ENCODE measurements around the gene OTUD3.

OTUD3 gene

GRCh38 chr1:19885821-19886220, 3.6 kb downstream of the OTUD3 start:
- Histone ChIP-seq H3K36me3 (ENCODE audit: control insufficient read depth, insufficient read depth, low read length) (peaks cover 22% of the 10 kb centered on the region), H3K27ac (ENCODE audit: low read depth, low read length) (no peak overlapping the region), H3K9me3 (ENCODE audit: control insufficient read depth, insufficient read depth, low read depth, low read length) (no peaks in the 10 kb centered on the region), H3K4me1 (ENCODE audit: control insufficient read depth, insufficient read depth, low read length) (peaks cover 4% of the 10 kb centered on the region), H3K4me3 (ENCODE audit: low read depth, low read length) (no peak overlapping the region), H3K9ac (ENCODE audit: low read length) (no peak overlapping the region), H3K27me3 (ENCODE audit: control insufficient read depth, insufficient read depth, low read length) (no peaks in the 10 kb centered on the region)

GRCh38 chr1:19888112-19888511, 5.9 kb downstream of the OTUD3 start:
- H3K27ac ChIP-seq (ENCODE audit: low read depth, low read length), result no peak overlapping the region
- no peak overlapping the region for H3K4me3 ChIP-seq (ENCODE audit: low read depth, low read length)
- no peaks in the 10 kb centered on the region for H3K9me3 ChIP-seq (ENCODE audit: control insufficient read depth, insufficient read depth, low read depth, low read length)
- H3K36me3 ChIP-seq (ENCODE audit: control insufficient read depth, insufficient read depth, low read length), result peaks cover 44% of the 10 kb centered on the region
- H3K27me3 ChIP-seq (ENCODE audit: control insufficient read depth, insufficient read depth, low read length), result no peaks in the 10 kb centered on the region
- H3K9ac ChIP-seq (ENCODE audit: low read length), result no peak overlapping the region
- H3K4me1 ChIP-seq (ENCODE audit: control insufficient read depth, insufficient read depth, low read length), result no peaks in the 10 kb centered on the region; the same call in 1 of the 2 replicates

- Histone ChIP-seq H3K9me3 (ENCODE audit: control insufficient read depth, insufficient read depth, low read depth, low read length) (no peaks in the 10 kb centered on the region), H3K4me1 (ENCODE audit: control insufficient read depth, insufficient read depth, low read length) (no peaks in the 10 kb centered on the region; the same call in 1 of the 2 replicates), H3K27me3 (ENCODE audit: control insufficient read depth, insufficient read depth, low read length) (no peaks in the 10 kb centered on the region), H3K36me3 (ENCODE audit: control insufficient read depth, insufficient read depth, low read length) (peaks cover 60% of the 10 kb centered on the region), H3K27ac (ENCODE audit: low read depth, low read length) (no peak overlapping the region), H3K9ac (ENCODE audit: low read length) (no peak overlapping the region), H3K4me3 (ENCODE audit: low read depth, low read length) (no peak overlapping the region)
Measured at GRCh38 chr1:19889656-19890055, 7.5 kb downstream of the OTUD3 start.

- Histone ChIP-seq H3K4me3 (ENCODE audit: low read depth, low read length) (no peak overlapping the region), H3K27me3 (ENCODE audit: control insufficient read depth, insufficient read depth, low read length) (no peaks in the 10 kb centered on the region), H3K9me3 (ENCODE audit: control insufficient read depth, insufficient read depth, low read depth, low read length) (no peaks in the 10 kb centered on the region), H3K27ac (ENCODE audit: low read depth, low read length) (no peak overlapping the region), H3K9ac (ENCODE audit: low read length) (no peak overlapping the region), H3K4me1 (ENCODE audit: control insufficient read depth, insufficient read depth, low read length) (no peaks in the 10 kb centered on the region), H3K36me3 (ENCODE audit: control insufficient read depth, insufficient read depth, low read length) (peaks cover 71% of the 10 kb centered on the region)
Measured at GRCh38 chr1:19892129-19892528, 9.9 kb downstream of the OTUD3 start.

GRCh38 chr1:19892628-19893168, 10.5 kb downstream of the OTUD3 start:
- Histone ChIP-seq H3K9ac (ENCODE audit: low read length) (no peak overlapping the region), H3K27ac (ENCODE audit: low read depth, low read length) (no peak overlapping the region), H3K27me3 (ENCODE audit: control insufficient read depth, insufficient read depth, low read length) (no peaks in the 10 kb centered on the region), H3K4me3 (ENCODE audit: low read depth, low read length) (no peak overlapping the region), H3K4me1 (ENCODE audit: control insufficient read depth, insufficient read depth, low read length) (no peaks in the 10 kb centered on the region), H3K36me3 (ENCODE audit: control insufficient read depth, insufficient read depth, low read length) (peaks cover 72% of the 10 kb centered on the region), H3K9me3 (ENCODE audit: control insufficient read depth, insufficient read depth, low read depth, low read length) (no peaks in the 10 kb centered on the region)

GRCh38 chr1:19893687-19894086, 11.5 kb downstream of the OTUD3 start:
- Histone ChIP-seq H3K27me3 (ENCODE audit: control insufficient read depth, insufficient read depth, low read length) (no peaks in the 10 kb centered on the region), H3K27ac (ENCODE audit: low read depth, low read length) (no peak overlapping the region)

GRCh38 chr1:19894218-19894617, 12.0 kb downstream of the OTUD3 start:
- Histone ChIP-seq H3K4me3 (ENCODE audit: low read depth, low read length) (no peak overlapping the region), H3K27ac (ENCODE audit: low read depth, low read length) (no peak overlapping the region), H3K36me3 (ENCODE audit: control insufficient read depth, insufficient read depth, low read length) (peaks cover 85% of the 10 kb centered on the region), H3K4me1 (ENCODE audit: control insufficient read depth, insufficient read depth, low read length) (no peaks in the 10 kb centered on the region), H3K9me3 (ENCODE audit: control insufficient read depth, insufficient read depth, low read depth, low read length) (no peaks in the 10 kb centered on the region), H3K9ac (ENCODE audit: low read length) (no peak overlapping the region), H3K27me3 (ENCODE audit: control insufficient read depth, insufficient read depth, low read length) (no peaks in the 10 kb centered on the region)

More at GRCh38 chr1:19893687-19894086, 11.5 kb downstream of the OTUD3 start:
- no peak overlapping the region for H3K9ac ChIP-seq (ENCODE audit: low read length)
- H3K4me3 ChIP-seq (ENCODE audit: low read depth, low read length), result no peak overlapping the region
- H3K4me1 ChIP-seq (ENCODE audit: control insufficient read depth, insufficient read depth, low read length), result no peaks in the 10 kb centered on the region
- peaks cover 80% of the 10 kb centered on the region for H3K36me3 ChIP-seq (ENCODE audit: control insufficient read depth, insufficient read depth, low read length)
- H3K9me3 ChIP-seq (ENCODE audit: control insufficient read depth, insufficient read depth, low read depth, low read length), result no peaks in the 10 kb centered on the region

- no peak overlapping the region for H3K4me3 ChIP-seq (ENCODE audit: low read depth, low read length)
- peaks cover 79% of the 10 kb centered on the region for H3K36me3 ChIP-seq (ENCODE audit: control insufficient read depth, insufficient read depth, low read length)
- H3K27ac ChIP-seq (ENCODE audit: low read depth, low read length), result no peak overlapping the region
- no peaks in the 10 kb centered on the region for H3K9me3 ChIP-seq (ENCODE audit: control insufficient read depth, insufficient read depth, low read depth, low read length)
- H3K4me1 ChIP-seq (ENCODE audit: control insufficient read depth, insufficient read depth, low read length), result no peaks in the 10 kb centered on the region
- H3K9ac ChIP-seq (ENCODE audit: low read length), result no peak overlapping the region
- H3K27me3 ChIP-seq (ENCODE audit: control insufficient read depth, insufficient read depth, low read length), result no peaks in the 10 kb centered on the region
Measured at GRCh38 chr1:19901653-19902052, 19.5 kb downstream of the OTUD3 start.

- Histone ChIP-seq H3K27me3 (ENCODE audit: control insufficient read depth, insufficient read depth, low read length) (no peaks in the 10 kb centered on the region), H3K4me1 (ENCODE audit: control insufficient read depth, insufficient read depth, low read length) (no peaks in the 10 kb centered on the region), H3K9ac (ENCODE audit: low read length) (no peak overlapping the region), H3K4me3 (ENCODE audit: low read depth, low read length) (no peak overlapping the region), H3K36me3 (ENCODE audit: control insufficient read depth, insufficient read depth, low read length) (peaks cover 82% of the 10 kb centered on the region), H3K27ac (ENCODE audit: low read depth, low read length) (no peak overlapping the region), H3K9me3 (ENCODE audit: control insufficient read depth, insufficient read depth, low read depth, low read length) (no peaks in the 10 kb centered on the region)
Measured at GRCh38 chr1:19903621-19904020, 21.4 kb downstream of the OTUD3 start.

- Histone ChIP-seq H3K4me1 (ENCODE audit: control insufficient read depth, insufficient read depth, low read length) (no peaks in the 10 kb centered on the region), H3K9me3 (ENCODE audit: control insufficient read depth, insufficient read depth, low read depth, low read length) (no peaks in the 10 kb centered on the region), H3K36me3 (ENCODE audit: control insufficient read depth, insufficient read depth, low read length) (peaks cover 90% of the 10 kb centered on the region), H3K27me3 (ENCODE audit: control insufficient read depth, insufficient read depth, low read length) (no peaks in the 10 kb centered on the region), H3K4me3 (ENCODE audit: low read depth, low read length) (no peak overlapping the region), H3K9ac (ENCODE audit: low read length) (no peak overlapping the region), H3K27ac (ENCODE audit: low read depth, low read length) (no peak overlapping the region)
Measured at GRCh38 chr1:19907456-19907855, 25.3 kb downstream of the OTUD3 start.

- H3K4me3 ChIP-seq (ENCODE audit: low read depth, low read length), result no peak overlapping the region
- no peaks in the 10 kb centered on the region for H3K9me3 ChIP-seq (ENCODE audit: control insufficient read depth, insufficient read depth, low read depth, low read length)
- no peak overlapping the region for H3K9ac ChIP-seq (ENCODE audit: low read length)
- H3K4me1 ChIP-seq (ENCODE audit: control insufficient read depth, insufficient read depth, low read length), result no peaks in the 10 kb centered on the region
- peaks cover 95% of the 10 kb centered on the region for H3K36me3 ChIP-seq (ENCODE audit: control insufficient read depth, insufficient read depth, low read length)
- H3K27me3 ChIP-seq (ENCODE audit: control insufficient read depth, insufficient read depth, low read length), result no peaks in the 10 kb centered on the region
- H3K27ac ChIP-seq (ENCODE audit: low read depth, low read length), result no peak overlapping the region
Measured at GRCh38 chr1:19909392-19909791, 27.2 kb downstream of the OTUD3 start.

GRCh38 chr1:19909971-19910370, 27.8 kb downstream of the OTUD3 start:
- no peak overlapping the region for H3K27ac ChIP-seq (ENCODE audit: low read depth, low read length)
- H3K4me1 ChIP-seq (ENCODE audit: control insufficient read depth, insufficient read depth, low read length), result no peaks in the 10 kb centered on the region
- H3K9ac ChIP-seq (ENCODE audit: low read length), result no peak overlapping the region
- no peak overlapping the region for H3K4me3 ChIP-seq (ENCODE audit: low read depth, low read length)
- no peaks in the 10 kb centered on the region for H3K27me3 ChIP-seq (ENCODE audit: control insufficient read depth, insufficient read depth, low read length)
- no peaks in the 10 kb centered on the region for H3K9me3 ChIP-seq (ENCODE audit: control insufficient read depth, insufficient read depth, low read depth, low read length)
- H3K36me3 ChIP-seq (ENCODE audit: control insufficient read depth, insufficient read depth, low read length), result peaks cover 95% of the 10 kb centered on the region

Data from HUES6 (cell line).